ENCODE measurements around the gene ERC2. TPM values are rescaled to one million over a fixed set of nuclear protein-coding genes. Genes with fewer than 3 reads are reported as not detected.
"Not testable (repeated sequence)": the region's sequence is repeated elsewhere in the genome, so short reads cannot be mapped to it uniquely, and the experiment has no call there.

Gene ERC2
- total RNA-seq, 1 donor from 2014 or later = 1.1 TPM

DNA sequence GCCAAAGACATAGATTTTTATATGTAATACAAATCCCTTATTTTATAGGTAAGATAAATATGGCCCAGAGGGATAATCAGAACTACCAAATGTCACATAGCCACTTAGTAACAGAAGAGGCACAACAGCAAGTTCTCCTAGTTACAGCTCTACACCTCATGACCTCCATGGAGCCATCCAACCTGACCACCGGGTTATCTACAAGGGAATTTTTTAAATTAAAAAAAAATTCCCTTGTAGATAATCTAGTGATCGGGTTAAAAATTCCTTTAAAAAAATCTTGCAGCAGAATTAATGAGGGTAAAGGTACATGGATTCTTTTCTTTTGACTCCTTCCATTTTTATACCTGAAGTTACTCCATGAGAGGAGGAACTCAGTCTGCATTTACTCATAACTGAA, 615.9 kb downstream of the ERC2 start:
- no peak for DNase-seq (ENCODE audit: low spot score)

DNA sequence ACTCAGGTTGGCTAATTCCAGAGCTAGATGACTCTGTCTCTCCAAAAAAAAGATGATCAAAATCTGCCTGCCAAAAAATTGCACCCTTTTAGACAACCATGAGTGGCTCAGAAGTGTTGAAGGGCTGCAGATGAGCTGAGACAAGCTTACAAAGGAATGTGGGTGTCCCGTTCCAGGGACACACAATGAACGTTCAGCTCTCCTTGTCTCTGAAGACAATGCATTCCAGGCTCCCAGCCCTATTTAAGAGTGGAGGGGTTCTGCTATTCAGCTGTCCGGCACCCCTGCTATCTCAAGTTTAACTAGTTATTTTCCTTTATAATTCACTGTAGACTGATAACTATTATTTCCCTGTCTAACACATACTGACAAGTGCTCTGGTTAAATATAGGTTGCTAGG, 626.1 kb downstream of the ERC2 start:
- DNase-seq (ENCODE audit: low spot score) = no peak

DNA sequence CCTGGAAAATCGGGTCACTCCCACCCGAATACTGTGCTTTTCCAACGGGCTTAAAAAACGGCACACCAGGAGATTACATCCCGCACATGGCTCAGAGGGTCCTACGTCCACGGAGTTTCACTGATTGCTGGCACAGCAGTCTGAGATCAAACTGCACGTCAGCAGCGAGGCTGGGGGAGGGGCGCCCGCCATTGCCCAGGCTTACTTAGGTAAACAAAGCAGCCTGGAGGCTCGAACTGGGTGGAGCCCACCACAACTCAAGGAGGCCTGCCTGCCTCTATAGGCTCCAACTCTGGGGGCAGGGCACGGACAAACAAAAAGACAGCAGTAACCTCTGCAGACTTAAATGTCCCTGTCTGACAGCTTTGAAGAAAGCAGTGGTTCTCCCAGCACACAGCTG, 636.4 kb downstream of the ERC2 start:
- DNase-seq (ENCODE audit: low spot score) = not testable (repeated sequence)

DNA sequence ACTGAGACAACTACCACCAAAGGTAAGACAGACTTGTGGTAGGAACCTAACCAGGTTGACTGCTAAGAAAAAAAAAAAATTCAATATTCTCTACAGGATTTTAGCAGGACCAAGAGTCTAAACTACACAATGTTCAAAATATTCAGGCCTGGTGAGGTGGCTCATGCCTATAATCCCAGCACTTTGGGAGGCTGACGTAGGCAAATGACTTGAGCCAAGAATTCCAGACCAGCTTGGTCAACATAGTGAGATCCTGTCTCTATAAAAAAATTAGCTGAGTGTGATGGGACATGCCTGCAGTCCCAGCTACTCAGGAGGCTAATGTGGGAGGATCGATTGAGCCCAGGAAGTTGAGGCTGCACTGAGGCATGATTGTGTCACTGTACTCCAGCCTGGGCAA, 639.6 kb downstream of the ERC2 start:
- no peak for DNase-seq (ENCODE audit: low spot score)

DNA sequence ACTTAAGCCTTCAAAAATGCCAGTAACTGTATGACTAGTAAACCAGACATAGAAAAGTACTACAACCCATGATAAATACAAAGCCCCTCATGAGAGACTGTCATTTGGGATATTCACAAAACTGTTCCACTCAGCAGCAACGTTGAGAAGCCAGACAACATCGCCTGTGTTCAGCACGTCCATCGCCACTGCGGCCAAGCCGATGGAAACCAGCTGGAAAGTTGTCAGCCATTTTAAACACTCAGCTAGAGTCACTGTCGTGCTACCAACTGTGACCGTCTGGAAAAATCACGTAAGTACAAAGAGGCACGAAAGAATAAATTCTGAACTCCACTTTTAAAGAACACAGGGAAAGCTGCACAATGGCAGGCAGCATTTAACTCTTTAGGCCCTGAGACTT, 640.5 kb downstream of the ERC2 start:
- no peak for DNase-seq (ENCODE audit: low spot score)

DNA sequence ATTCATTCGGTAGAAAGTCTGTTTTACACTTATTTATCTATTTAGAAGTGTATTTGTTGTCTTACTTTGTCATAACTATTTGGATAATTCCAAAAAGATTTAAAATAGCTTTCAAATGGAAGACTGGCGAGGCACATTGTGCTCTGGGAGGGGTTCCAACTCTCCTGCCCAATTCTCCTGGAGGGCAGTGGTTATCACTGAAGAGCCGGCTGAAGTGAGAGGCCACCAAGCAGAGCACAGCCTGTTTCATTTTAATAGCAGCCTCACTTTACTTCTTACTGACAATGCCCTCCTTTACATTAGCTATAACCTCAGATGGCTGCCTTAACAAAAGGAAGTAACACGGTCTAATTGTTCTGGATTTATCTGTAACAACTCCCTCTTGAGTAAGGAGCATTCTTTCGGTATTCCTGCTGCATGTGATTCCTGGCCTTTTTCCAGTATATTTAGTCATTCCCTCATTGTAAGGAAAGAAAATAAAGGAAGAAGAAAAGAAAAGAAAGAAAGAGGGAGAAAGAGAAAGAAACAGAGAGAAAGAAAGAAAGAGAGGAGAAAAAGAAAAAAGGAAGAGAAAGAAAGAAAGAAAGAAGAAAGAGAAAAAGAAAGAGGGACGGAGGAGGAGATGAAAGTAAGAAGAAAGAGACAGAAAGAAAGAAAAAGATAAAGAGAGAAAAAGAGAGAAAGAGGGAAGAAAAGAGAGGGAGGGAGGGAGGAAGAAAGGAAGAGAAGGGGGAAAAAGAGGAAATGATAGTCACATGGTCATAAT, 641.4 kb downstream of the ERC2 start:
- DNase-seq (ENCODE audit: low spot score) = no peak

DNA sequence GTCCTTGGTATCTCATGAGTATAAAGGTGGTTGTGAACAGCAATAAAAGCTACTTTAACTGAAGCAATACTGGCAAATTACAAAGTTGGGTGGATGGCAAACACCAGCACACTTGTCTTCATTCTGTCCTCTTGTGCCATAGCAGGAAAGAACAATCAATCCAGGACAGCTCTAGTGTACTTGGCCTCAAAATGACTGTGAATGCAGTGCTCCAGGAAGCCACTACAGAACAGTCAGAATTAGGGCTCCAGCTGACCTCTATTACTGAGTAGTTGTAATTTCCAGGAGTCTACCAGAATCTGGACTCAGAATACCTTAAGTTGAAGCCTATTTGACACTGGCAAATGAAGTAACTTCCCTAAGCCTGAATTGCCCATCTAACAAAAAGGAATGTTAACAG, 642.2 kb downstream of the ERC2 start:
- DNase-seq (ENCODE audit: low spot score) = no peak

DNA sequence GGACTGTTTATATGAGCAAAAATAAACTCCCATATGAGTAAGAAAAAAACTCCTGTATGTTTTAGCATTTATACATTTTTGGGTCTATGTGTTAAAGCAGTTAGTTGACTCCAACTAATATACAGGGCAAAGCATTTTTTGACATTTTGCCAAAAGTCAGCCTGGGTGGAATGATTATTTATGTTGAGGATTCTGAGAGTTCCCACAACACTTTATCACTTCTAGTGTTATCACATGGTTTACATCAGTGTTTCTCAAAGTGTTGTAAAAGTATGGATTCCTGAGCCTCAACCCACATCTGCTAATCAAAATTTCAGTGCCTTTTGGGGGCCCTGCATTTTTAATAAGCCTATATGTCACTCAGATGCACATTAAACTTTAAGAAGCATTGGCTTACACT, 643.9 kb downstream of the ERC2 start:
- no peak for DNase-seq (ENCODE audit: low spot score)

DNA sequence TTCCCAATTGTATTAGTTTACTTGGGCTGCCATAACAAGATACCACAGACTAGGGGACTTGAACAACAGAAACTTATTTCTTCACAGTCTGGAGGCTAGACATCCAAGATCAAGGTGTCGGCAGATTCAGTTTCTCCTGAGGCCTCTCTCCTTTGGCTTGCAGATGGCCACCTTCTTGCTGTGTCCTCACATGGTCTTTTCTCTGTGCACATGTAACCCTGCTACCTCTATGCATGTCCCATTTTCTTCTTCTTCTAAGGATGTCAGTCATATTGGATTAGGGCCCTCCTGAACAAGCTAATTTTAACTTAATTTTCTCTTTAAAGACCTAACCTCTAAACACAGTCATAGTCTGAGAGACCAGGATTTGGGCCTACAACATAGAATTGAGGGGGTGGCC, 644.4 kb downstream of the ERC2 start:
- no peak for DNase-seq (ENCODE audit: low spot score)

DNA sequence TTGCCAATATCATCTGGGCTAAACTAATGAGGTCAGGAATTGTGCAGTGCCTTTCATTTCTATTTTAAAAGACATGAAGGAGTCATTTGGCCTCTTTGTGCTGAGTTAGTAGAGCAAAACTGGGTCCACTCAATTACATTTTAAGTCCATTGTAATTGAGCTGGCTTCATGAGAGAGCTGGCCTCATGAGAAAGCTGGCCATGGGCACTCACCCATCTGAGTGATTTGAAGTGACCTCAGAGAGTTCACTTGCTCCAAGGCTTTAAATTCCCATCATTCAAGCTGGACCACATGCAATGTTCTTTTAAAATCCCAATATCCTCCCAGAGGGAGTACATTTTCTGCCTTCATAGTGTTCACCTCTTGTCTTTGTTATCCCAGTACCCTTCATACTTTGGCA, 645.3 kb downstream of the ERC2 start:
- no peak for DNase-seq (ENCODE audit: low spot score)

DNA sequence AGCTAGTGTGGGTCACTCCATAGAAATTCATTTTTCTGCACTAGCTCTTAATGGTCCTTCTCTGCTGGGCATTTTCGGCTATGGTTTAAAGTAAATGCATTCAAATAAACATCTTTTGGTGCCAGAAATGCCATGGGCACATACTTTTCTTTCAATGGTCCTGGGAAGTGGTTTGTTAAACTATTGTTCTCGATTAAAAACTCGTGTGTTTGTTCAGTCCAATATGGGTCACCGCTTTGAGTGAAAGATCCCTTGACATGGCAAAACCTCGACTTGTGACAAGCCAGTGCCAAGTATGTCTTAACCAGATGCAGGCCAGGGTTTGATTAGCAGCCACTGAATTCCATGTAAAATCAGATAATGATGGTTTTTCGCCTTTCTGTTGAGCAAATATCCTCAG, 649.3 kb downstream of the ERC2 start:
- DNase-seq (ENCODE audit: low spot score) = no peak

DNA sequence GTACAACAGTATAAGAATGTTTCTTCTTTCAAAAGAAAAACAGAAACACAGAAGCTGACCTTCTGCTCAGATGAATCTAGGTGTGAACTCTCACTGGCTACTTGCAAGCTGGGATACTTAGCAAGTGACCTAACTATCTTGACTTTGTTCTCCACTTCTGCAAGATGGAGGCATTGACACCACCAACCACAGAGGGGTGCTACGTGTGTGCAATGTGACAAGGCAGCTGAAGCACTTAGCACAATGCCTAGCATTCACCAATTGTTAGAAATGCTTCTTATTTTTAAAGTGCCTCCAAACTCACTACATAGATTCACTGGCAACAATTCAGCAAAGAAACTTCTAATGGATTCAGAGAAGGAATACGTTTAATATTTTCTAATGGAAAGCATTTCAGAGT, 649.8 kb downstream of the ERC2 start:
- no peak for DNase-seq (ENCODE audit: low spot score)

DNA sequence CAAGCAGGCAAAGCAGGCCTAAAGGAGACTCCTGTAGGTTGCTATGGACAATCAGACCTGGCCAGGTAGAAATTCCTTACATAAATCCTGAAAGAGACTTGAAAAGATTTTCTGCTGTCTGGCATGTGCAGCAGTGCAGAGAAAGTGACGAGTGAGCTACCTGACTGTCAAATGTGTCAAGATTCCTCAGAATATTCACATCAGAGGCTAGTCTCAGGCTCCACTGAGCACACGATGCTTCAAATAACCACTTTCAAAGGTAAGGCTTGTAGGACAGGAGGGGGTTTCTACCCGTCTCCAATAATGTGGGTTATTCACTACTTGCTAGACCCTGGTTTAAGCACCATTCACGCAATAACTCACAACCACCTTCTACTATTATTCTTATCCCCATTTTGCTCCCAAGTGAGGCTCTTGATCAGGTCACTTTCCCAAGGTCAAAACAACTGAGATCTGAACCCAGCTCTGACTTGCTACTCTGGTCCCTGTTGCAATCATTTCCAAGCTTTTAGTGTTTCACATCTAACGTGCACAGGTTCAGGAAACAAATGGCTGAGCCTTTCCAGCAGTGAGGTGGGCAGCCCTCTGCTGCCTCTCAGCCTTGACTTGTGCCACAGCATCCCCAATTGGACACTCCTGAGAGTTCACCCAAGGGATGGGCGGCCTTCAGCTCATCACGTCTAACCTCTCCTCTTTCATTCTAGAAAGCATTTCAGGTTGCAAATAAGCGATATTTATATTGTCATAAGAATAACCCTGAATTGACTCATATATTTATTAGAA, 651.3 kb downstream of the ERC2 start:
- DNase-seq (ENCODE audit: low spot score) = no peak

DNA sequence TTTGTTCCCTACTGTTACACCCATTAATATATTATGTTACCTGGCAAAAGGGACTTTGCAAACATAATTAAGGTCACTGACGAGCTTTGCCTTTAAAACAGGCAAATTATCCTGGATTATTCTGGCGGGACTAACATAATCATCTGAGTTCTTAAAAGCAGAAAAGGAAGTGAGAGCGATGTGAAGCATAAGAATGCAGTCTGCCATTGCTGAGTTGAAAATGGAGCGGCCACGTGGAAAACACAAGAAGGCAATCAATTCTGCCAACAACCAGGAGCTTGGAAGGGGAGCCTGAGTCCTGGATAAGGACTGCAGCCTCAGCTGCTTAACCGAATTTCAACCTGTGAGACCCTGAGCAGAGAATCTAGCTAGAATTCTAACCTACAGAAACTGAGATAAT, 653.0 kb downstream of the ERC2 start:
- no peak for DNase-seq (ENCODE audit: low spot score)

DNA sequence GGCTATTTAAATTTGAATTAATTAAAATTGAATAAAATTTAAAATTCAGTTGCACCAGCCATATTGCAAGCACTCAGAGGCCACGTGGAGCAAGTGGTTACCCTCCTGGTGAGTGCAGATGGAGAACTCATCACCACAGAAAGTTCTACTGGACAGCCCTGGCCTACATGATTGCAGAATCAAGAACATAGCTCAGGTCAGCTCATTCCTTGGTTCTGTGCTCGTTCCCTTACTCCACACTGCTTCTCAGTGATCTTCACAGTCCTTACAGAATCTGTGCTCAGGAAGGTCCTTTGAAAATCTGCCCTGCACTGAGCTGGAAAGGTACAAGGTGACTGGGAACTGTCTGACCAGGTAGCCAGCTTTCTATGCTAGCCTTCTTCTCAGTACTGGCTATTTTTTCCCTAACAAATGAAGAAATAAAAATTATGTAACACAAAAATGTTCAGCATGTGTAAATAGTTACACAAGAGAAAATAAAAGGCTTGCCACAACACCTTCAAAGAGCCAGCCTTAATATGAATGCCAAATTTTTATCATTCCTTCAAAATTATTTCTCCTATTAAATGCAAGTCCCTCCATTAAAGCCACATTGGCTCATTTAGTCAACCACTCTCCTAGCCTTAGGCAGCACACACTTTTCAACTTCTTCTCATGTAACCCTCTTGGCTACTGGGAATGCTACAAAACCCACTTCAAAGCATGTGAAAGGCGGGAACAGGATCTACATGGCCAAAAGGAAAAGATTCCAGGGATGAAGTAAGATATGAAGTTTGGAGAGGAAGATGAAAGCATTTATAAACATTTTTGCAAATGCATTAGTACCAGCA, 654.8 kb downstream of the ERC2 start:
- DNase-seq (ENCODE audit: low spot score) = no peak

DNA sequence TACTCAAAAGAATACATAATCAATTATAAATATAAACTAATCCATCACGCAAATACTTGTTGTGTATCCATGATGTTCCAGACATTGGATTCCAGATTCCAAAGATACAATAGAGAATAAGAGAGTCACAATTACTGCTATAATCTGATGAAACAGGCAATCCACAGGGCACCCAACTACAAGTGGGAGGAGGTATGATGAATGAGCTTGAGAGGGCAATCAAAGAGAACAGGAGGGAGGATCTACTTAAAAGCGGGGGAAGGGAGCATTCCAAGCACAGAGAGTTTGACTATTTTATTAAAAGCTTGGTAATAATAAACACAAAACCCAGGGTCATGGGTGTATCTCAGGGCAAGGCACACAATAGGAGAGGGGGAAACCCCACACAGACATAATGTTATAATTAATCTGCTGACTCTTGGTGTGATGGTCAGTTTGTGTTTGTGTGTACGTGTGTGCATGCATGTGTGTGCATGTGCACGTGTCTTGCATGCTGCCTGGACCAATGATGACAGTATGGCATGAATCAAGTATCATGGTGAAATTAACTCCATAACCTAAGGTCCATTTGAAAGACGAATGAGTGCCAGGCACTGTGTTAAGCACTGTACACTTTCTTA, 655.8 kb downstream of the ERC2 start:
- DNase-seq (ENCODE audit: low spot score) = no peak

DNA sequence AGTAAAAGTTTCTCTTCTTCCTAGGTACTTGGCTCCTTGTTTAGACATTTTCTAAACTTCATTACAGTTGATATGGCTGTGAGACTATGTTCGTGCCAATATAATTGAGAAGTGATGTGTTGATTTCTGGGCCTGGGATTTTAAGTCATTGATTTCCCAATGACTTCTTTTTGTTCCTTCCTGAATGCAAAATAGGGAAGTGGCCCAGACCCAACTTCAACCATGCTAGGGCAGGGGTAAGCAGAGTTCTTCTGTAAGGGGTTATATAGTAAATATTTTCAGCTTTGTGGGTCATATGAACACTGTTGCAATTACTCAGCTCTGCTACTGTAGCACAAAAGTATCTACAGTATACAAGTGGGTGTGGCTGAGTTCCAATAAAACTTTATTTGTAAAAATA, 661.1 kb downstream of the ERC2 start:
- no peak for DNase-seq (ENCODE audit: low spot score)

DNA sequence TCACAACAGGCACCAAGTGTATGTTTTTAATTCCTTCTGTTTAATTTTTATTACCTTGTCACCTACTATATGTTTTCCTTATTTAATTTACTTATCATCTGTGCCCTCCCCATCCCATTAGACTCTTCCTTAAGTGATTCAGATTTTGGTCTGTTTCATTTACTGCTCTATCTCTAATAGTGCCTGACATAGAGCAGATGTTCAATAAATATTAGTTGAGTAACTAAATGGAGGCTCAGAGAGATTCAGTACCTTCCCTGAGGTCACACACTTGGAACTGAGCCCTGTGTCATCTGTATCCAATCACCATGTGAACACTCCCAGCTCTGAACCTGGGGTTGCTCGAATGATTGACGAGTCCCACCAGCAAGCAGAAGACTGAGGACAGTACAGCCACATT, 663.1 kb downstream of the ERC2 start:
- no peak for DNase-seq (ENCODE audit: low spot score)

DNA sequence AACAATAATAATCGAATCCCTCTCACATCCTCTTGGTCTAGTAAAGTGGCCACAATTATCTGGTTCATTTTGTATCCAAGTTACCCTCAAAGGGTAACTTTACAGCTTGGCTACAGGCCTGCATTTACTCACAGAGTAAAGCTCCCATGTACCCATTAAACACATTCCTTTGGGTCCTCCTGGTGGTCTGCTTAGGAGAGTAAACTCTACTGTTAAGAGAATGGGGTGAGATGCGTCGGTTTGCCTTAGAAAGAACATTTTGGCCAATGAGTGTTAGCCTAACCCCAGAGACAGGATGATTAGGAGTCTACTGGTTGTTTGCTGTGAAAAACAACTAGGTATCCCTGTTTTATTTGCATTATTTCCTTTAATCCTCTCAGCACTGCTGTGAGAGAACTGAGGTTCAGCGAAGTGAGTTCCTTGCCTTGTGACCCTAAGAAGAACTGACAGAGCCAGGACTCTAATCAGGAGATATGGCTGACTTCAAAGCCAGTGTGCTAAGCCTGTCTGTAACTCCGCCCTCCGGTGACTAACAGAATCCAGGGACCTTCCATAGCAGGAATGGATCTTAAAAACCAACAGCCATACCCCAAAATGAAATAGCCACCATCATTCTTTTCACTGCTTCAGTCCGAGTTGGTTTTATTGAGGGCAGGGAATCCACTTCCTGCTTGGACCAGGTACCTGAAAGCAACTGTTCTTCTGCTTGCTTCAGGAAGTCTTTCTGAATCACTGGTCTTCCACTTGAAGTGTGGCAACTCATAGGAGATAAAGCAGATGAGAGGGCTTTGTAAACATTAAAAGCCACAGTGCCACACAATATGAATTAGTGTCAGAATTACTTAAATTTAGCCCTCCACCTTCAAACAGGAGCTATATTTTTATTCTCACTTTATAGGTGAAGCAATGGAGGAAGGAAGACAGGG, 663.8 kb downstream of the ERC2 start:
- no peak for DNase-seq (ENCODE audit: low spot score)

DNA sequence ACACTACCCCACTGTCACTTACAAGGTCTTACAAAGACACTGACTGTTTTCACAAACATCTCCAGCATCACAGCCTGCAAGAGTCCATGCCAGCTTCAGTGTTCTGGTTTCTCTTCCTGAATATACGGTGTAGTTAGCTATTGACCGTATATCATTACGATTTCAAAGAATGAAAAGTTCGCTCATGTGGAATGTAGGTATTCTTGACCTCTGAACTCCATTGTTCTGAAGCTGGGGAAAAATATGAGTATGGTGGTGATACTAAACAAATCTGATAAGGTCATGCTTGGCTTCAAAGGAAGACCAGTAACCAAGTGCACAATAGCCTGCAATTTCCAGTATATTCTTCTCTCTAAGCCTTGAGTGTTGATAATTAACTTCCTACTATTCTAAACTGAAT, 665.5 kb downstream of the ERC2 start:
- no peak for DNase-seq (ENCODE audit: low spot score)

DNA sequence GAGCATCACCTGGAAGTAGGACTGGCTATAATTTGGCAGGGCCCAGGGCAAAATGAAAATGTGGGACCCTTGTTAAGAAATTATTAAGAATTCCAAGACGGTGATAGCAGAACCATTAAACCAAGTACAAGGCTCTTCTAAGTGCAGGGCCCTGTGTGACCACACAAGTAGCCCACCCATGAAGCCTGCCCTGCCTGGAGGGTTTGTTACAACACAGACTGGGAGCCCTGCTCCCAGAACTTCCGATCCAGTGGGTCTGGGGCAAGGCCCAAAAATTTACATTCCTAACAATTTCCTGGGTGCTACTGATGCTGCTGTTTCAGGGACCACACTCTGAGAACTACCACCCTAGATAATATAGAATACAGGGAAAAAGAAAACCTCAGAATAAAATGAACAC, 666.6 kb downstream of the ERC2 start:
- no peak for DNase-seq (ENCODE audit: low spot score)
